ENCODE results near the gene THUMPD2. TPM values are rescaled to one million over a fixed set of nuclear protein-coding genes. Genes with fewer than 3 reads are reported as not detected.

Gene THUMPD2
- total RNA-seq: 10 to 100 TPM; 16.7 to 17.0 TPM

GRCh38 chr2:39778775-39779340, at the start of gene THUMPD2:
TSS of gene THUMPD2 (minus strand) at chr2:39779258. CDS start at chr2:39779239, 19 bp downstream.
- Histone ChIP-seq H3K9me3 (no peaks in the 10 kb centered on the region), H3K27me3 (replicated peaks; ENCODE audit: insufficient read depth) (no peaks in the 10 kb centered on the region), H3K4me3 (peak within 1 kb of the TSS; percentile 69 to 92), H3K36me3 (no peaks in the 10 kb centered on the region), H3K27ac (peak within 1 kb of the TSS; percentile 79 to 87), H3K4me1 (replicated peaks) (no peaks in the 10 kb centered on the region)
- no peak for TF ChIP-seq CTCF (IDR thresholded peaks at IDR 0.05)
- TF ChIP-seq POLR2A (IDR thresholded peaks at IDR 0.05): peak; percentile 55
- peak; percentile 55 for TF ChIP-seq POLR2AphosphoS5 (IDR thresholded peaks at IDR 0.05)
- intact Hi-C loops (cut with DNase I): no loop called here
- peak; percentile 53 for DNase-seq (ENCODE audit: low spot score)
- under 1% methylated on average over 46 of the region's 54 CpGs for WGBS

GRCh38 chr2:39821871-39822270, 42.8 kb upstream of the THUMPD2 start:
- no peaks in the 10 kb centered on the region for H3K27me3 ChIP-seq (replicated peaks; ENCODE audit: insufficient read depth)
- TF ChIP-seq POLR2AphosphoS5 (IDR thresholded peaks at IDR 0.05) (no peak), CTCF (IDR thresholded peaks at IDR 0.05) (no peak), POLR2A (IDR thresholded peaks at IDR 0.05) (no peak)
- DNase-seq (ENCODE audit: low spot score): no peak
- H3K4me1 ChIP-seq (replicated peaks): no peaks in the 10 kb centered on the region
- intact Hi-C loops (cut with DNase I): no loop called here
- H3K4me3 ChIP-seq: no peak overlapping the region
- no peak overlapping the region for H3K27ac ChIP-seq
- H3K36me3 ChIP-seq: no peaks in the 10 kb centered on the region
- WGBS: 80% methylated on average over 3 of the region's 3 CpGs
- no peaks in the 10 kb centered on the region for H3K9me3 ChIP-seq

- DNase-seq (ENCODE audit: low spot score): no peak
- H3K4me1 ChIP-seq (replicated peaks): no peaks in the 10 kb centered on the region
- no peaks in the 10 kb centered on the region for H3K27me3 ChIP-seq (replicated peaks; ENCODE audit: insufficient read depth)
- TF ChIP-seq POLR2A (IDR thresholded peaks at IDR 0.05) (no peak), CTCF (IDR thresholded peaks at IDR 0.05) (no peak), POLR2AphosphoS5 (IDR thresholded peaks at IDR 0.05) (no peak)
- intact Hi-C loops (cut with DNase I): no loop called here
- 79% methylated on average over 8 of the region's 8 CpGs for WGBS
- H3K27ac ChIP-seq: no peak overlapping the region
- no peak overlapping the region for H3K4me3 ChIP-seq
- no peaks in the 10 kb centered on the region for H3K36me3 ChIP-seq
- H3K9me3 ChIP-seq: no peaks in the 10 kb centered on the region
Observed at GRCh38 chr2:39816845-39817244, 37.8 kb upstream of the THUMPD2 start.

GRCh38 chr2:39816428-39816827, 37.4 kb upstream of the THUMPD2 start:
- WGBS: 99% methylated on average over 3 of the region's 3 CpGs
- H3K4me3 ChIP-seq: no peak overlapping the region
- no peaks in the 10 kb centered on the region for H3K36me3 ChIP-seq
- H3K27ac ChIP-seq: no peak overlapping the region
- no peaks in the 10 kb centered on the region for H3K27me3 ChIP-seq (replicated peaks; ENCODE audit: insufficient read depth)
- no peaks in the 10 kb centered on the region for H3K9me3 ChIP-seq
- intact Hi-C loops (cut with DNase I): no loop called here
- DNase-seq (ENCODE audit: low spot score): no peak
- TF ChIP-seq CTCF (IDR thresholded peaks at IDR 0.05) (no peak), POLR2AphosphoS5 (IDR thresholded peaks at IDR 0.05) (no peak), POLR2A (IDR thresholded peaks at IDR 0.05) (no peak)
- H3K4me1 ChIP-seq (replicated peaks): no peaks in the 10 kb centered on the region

GRCh38 chr2:39805936-39806608, 27.0 kb upstream of the THUMPD2 start:
- H3K36me3 ChIP-seq: no peaks in the 10 kb centered on the region
- H3K27ac ChIP-seq: no peak overlapping the region
- no peaks in the 10 kb centered on the region for H3K4me1 ChIP-seq (replicated peaks)

More at GRCh38 chr2:39805936-39806608, 27.0 kb upstream of the THUMPD2 start:
- Histone ChIP-seq H3K4me3 (no peak overlapping the region), H3K9me3 (no peaks in the 10 kb centered on the region), H3K27me3 (replicated peaks; ENCODE audit: insufficient read depth) (no peaks in the 10 kb centered on the region)
- intact Hi-C loops (cut with DNase I): no loop called here
- DNase-seq (ENCODE audit: low spot score): no peak
- WGBS: 91% methylated on average over 4 of the region's 4 CpGs
- TF ChIP-seq CTCF (IDR thresholded peaks at IDR 0.05) (no peak), POLR2AphosphoS5 (IDR thresholded peaks at IDR 0.05) (no peak), POLR2A (IDR thresholded peaks at IDR 0.05) (no peak)
